ENCODE results near the gene CPM. TPM values are rescaled to one million over a fixed set of nuclear protein-coding genes. Genes with fewer than 3 reads are reported as not detected.

Gene CPM
- total and polyA plus RNA-seq, 2 of the 4 experiments (the other 2 are of a cell fraction): 2.0 to 8.8 TPM

- Histone ChIP-seq H3K18ac (ENCODE audit: low read depth, low read length) (no peak overlapping the region), H2BK20ac (ENCODE audit: low read depth, low read length) (no peak overlapping the region), H3K27ac (ENCODE audit: insufficient read depth, low read length) (no peak overlapping the region), H2AK9ac (replicated peaks; ENCODE audit: low read depth, low read length, poor library complexity) (no peak overlapping the region), H2BK15ac (ENCODE audit: low read depth, low read length) (no peak overlapping the region), H2AFZ (replicated peaks; ENCODE audit: low read length, poor library complexity) (no peak overlapping the region), H3K27me3 (ENCODE audit: control insufficient read depth, insufficient read depth, low read length) (no peaks in the 10 kb centered on the region), H3K56ac (ENCODE audit: extremely low read depth, insufficient read depth, low read length) (no peak overlapping the region), H3K9me1 (ENCODE audit: insufficient read depth, low read length) (peaks cover 4% of the 10 kb centered on the region), H3K23ac (ENCODE audit: low read depth, low read length) (no peak overlapping the region), H3K4me2 (ENCODE audit: low read depth, low read length) (no peak overlapping the region), H2BK120ac (ENCODE audit: low read depth, low read length) (no peak overlapping the region), H3K4ac (ENCODE audit: low read depth, low read length) (no peak overlapping the region), H2BK5ac (ENCODE audit: low read depth, low read length, poor library complexity, severe bottlenecking) (no peak overlapping the region), H3K79me1 (ENCODE audit: low read depth in 1 of 2, low read length in 2 of 2) (peaks cover 31 to 32% of the 10 kb centered on the region in 2 experiments), H3K9ac (ENCODE audit: low read depth, low read length) (no peak overlapping the region), H4K5ac (ENCODE audit: low read depth, low read length) (no peak overlapping the region), H3K9me3 (ENCODE audit: control insufficient read depth, insufficient read depth, low read length) (no peaks in the 10 kb centered on the region), H3K14ac (replicated peaks; ENCODE audit: low read depth, low read length) (no peak overlapping the region), H3K4me3 (ENCODE audit: insufficient read depth, low read depth, low read length) (no peak overlapping the region), H4K8ac (ENCODE audit: low read depth in 2 of 2, low read length in 2 of 2) (no peak overlapping the region), H4K20me1 (ENCODE audit: insufficient read depth, low read length) (peaks cover 38% of the 10 kb centered on the region), H3K36me3 (ENCODE audit: control insufficient read depth, insufficient read depth, low read length) (peaks cover 50% of the 10 kb centered on the region), H4K91ac (ENCODE audit: insufficient read depth, low read depth, low read length) (no peak overlapping the region), H2AK5ac (ENCODE audit: low read depth, low read length) (no peak overlapping the region), H3K4me1 (ENCODE audit: control insufficient read depth, insufficient read depth, low read length) (peaks cover 6% of the 10 kb centered on the region; the same call in 1 of the 2 replicates)
- WGBS, 2 experiments (ENCODE audit: extremely low coverage in 2 of 2, insufficient read length in 1 of 2): no CpG with 5 or more reads among the region's 5 CpGs
- DNase-seq: no peak
- TF ChIP-seq MXI1 (IDR thresholded peaks at IDR 0.05; ENCODE audit: borderline replicate concordance, low read depth, low read length) (no peak), MAFK (IDR thresholded peaks at IDR 0.05; ENCODE audit: low read depth, low read length) (no peak), POLR2A (IDR thresholded peaks at IDR 0.05; ENCODE audit: low read depth, low read length) (no peak), NFE2L2 (IDR thresholded peaks at IDR 0.05; ENCODE audit: low read depth, low read length) (no peak), CTCF (conservative IDR thresholded peaks at IDR 0.05; ENCODE audit: low read depth, low read length) (no peak), USF2 (IDR thresholded peaks at IDR 0.05; ENCODE audit: low read depth, low read length) (no peak), ELK1 (IDR thresholded peaks at IDR 0.05; ENCODE audit: borderline replicate concordance, low read depth, low read length) (no peak), FOS (IDR thresholded peaks at IDR 0.05; ENCODE audit: low read depth, low read length) (no peak), RAD21 (IDR thresholded peaks at IDR 0.05; ENCODE audit: low read length) (no peak), CHD1 (IDR thresholded peaks at IDR 0.05; ENCODE audit: low read depth, low read length) (no peak), RCOR1 (IDR thresholded peaks at IDR 0.05; ENCODE audit: insufficient replicate concordance, low read length) (no peak), MAZ (IDR thresholded peaks at IDR 0.05; ENCODE audit: borderline replicate concordance, low read depth, low read length) (no peak), RFX5 (IDR thresholded peaks at IDR 0.05; ENCODE audit: low read depth, low read length) (no peak)
- dilution Hi-C loops (cut with HindIII; ENCODE audit: low sequenced_read_pairs, unreplicated experiment) (no loop called here), intact Hi-C loops (cut with micrococcal nuclease) (no loop called here), in situ Hi-C loops (cut with MboI; ENCODE audit: low sequenced_read_pairs) (no loop called here)
- POLR2A ChIA-PET (ENCODE audit: unreplicated experiment): no interaction called here
- no TSS peak for BruUV-seq (replicated peaks)
- ATAC-seq (ENCODE audit: low read depth): no peak
- CTCF ChIA-PET: no interaction called here
These were observed 108.8 kb downstream of the CPM start for GRCh38 chr12:68824131-68824530.
